ENCODE data around the gene CTDSP1. TPM values are rescaled to one million over a fixed set of nuclear protein-coding genes. Genes with fewer than 3 reads are reported as not detected.

Gene CTDSP1
- total and polyA plus RNA-seq, 8 donors, result 122 to 160 (median 146) TPM

DNA sequence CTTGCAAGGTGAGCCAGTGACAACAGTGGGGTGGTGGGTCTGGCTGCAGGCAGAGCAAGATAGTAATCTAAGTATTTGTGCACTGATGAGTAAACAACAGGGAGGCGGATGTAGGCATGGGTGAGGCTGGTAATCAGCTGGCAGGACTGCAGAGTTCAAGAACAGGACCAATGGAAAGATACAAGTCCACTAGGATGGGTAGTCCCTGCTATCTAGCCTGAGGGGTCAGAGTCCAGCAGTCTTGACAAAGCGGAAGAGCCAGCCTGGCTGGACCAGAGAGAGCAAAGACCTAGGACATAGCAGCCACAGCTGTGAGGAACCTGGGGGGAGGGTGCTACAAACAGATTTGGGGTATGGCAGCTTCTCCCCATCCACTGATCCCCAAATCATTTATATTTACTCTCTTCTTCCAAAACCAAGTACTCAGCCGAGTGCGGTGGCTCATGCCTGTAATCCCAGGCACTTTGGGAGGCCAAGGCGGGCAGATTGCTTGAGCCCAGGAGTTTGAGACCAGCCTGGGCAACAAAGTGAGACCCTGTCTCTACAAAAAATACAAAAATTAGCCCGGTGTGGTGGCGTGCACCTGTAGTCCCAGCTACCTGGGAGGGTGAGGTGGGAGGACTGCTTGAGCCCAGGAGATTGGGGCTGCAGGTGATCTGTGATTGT, 45.2 kb downstream of the CTDSP1 start:
- ATAC-seq, result no peak
- Histone ChIP-seq H3K9me3 (no peaks in the 10 kb centered on the region), H3K27me3 (no peaks in the 10 kb centered on the region), H3K36me3 (peaks cover 0 to 37% of the 10 kb centered on the region in 2 donors), H3K4me1 (no peaks in the 10 kb centered on the region), H3K27ac (no peak overlapping the region), H3K4me3 (no peak overlapping the region)
- no peak for TF ChIP-seq CTCF (IDR thresholded peaks at IDR 0.05)
- intact Hi-C loops (cut with DNase I), result no loop called here
- DNase-seq, result no peak

DNA sequence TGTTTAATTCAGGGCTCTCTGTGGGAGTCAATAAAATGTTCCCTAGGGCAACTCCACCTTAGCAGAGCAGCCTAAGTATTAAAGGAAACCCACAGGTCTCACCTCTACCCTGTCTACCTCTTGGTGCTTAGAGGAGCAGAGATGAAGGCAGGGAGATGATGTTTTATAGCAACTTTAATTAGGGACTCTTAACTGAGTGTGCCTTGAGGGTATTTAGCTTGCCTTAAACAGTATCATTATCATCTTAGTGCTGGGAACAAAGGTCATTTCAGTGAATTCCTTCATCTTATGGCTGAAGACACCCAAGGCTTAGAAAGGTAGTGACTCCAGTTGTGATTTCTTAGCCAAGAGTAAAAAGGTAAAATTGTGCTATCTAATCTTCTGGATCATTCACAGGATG, 45.9 kb downstream of the CTDSP1 start:
- H3K27ac ChIP-seq, result no peak overlapping the region
- no peak for ATAC-seq
- H3K27me3 ChIP-seq, result no peaks in the 10 kb centered on the region

DNA sequence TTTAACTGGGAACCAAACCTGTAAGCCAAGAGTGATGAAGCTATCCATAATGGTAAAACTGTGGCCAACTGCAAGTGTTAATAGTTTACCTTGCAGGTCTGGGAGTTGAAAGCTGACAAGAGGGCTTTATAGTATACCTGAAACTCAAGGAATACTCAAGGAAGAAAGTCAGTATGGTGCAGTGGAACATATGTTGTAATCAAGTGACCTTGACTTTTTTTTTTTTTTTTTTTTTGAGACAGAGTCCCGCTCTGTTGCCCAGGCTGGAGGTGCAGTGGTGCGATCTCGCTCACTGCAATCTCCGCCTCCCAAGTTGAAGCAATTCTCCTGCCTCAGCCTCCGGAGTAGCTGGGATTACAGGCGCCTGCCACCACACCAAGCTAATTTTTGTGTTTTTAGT, 46.9 kb downstream of the CTDSP1 start:
- no peak for DNase-seq
- TF ChIP-seq CTCF (IDR thresholded peaks at IDR 0.05), result no peak
- Histone ChIP-seq H3K36me3 (peaks cover 0 to 39% of the 10 kb centered on the region in 2 donors), H3K27me3 (no peaks in the 10 kb centered on the region), H3K9me3 (no peaks in the 10 kb centered on the region), H3K27ac (no peak overlapping the region), H3K4me3 (no peak overlapping the region), H3K4me1 (no peaks in the 10 kb centered on the region)
- no peak for ATAC-seq
- intact Hi-C loops (cut with DNase I), result no loop called here

More for the DNA sequence above, 45.9 kb downstream of the CTDSP1 start:
- Histone ChIP-seq H3K9me3 (no peaks in the 10 kb centered on the region), H3K4me3 (no peak overlapping the region), H3K4me1 (no peaks in the 10 kb centered on the region), H3K36me3 (peaks cover 0 to 39% of the 10 kb centered on the region in 2 donors)
- DNase-seq, result no peak
- TF ChIP-seq CTCF (IDR thresholded peaks at IDR 0.05), result no peak
- intact Hi-C loops (cut with DNase I), result no loop called here

- no peak overlapping the region for H3K27ac ChIP-seq
- intact Hi-C loops (cut with DNase I), result no loop called here
- no peak for TF ChIP-seq CTCF (IDR thresholded peaks at IDR 0.05)
- H3K9me3 ChIP-seq, result no peaks in the 10 kb centered on the region
- no peak overlapping the region for H3K4me3 ChIP-seq
- no peaks in the 10 kb centered on the region for H3K27me3 ChIP-seq
- no peak for ATAC-seq
- H3K36me3 ChIP-seq, result peaks cover 0 to 39% of the 10 kb centered on the region in 2 donors
- no peak for DNase-seq
- H3K4me1 ChIP-seq, result no peaks in the 10 kb centered on the region
These were observed 47.4 kb downstream of the CTDSP1 start for GRCh38 chr2:218447072-218447471.

DNA sequence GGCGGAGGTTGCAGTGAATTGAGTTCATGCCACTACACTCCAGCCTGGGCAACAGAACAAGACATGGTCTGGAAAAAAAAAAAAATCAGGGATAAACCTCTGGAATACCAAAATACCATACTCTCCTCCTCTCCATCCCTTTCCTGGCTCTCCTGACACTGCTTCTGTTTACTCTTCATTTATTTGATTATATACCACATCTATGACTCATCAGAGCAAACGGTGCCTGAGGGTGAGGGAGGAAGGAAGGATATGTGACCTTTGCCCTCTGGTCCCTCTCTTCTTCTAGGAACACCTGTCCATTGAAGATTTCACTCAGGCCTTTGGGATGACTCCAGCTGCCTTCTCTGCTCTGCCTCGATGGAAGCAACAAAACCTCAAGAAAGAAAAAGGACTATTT, 49.3 kb downstream of the CTDSP1 start:
- ATAC-seq, result no peak

More for the DNA sequence above, 49.3 kb downstream of the CTDSP1 start:
- peaks cover 0 to 50% of the 10 kb centered on the region in 2 donors for H3K36me3 ChIP-seq
- DNase-seq, result no peak
- no peaks in the 10 kb centered on the region for H3K27me3 ChIP-seq
- no peak overlapping the region for H3K27ac ChIP-seq
- intact Hi-C loops (cut with DNase I), result no loop called here
- no peak for TF ChIP-seq CTCF (IDR thresholded peaks at IDR 0.05)
- H3K4me3 ChIP-seq, result no peak overlapping the region
- no peaks in the 10 kb centered on the region for H3K9me3 ChIP-seq
- no peaks in the 10 kb centered on the region for H3K4me1 ChIP-seq

All from left lung (tissue), 10 donors.